ENCODE measurements around the gene MYO10. TPM values are rescaled to one million over a fixed set of nuclear protein-coding genes. Genes with fewer than 3 reads are reported as not detected.

MYO10 gene
- total RNA-seq, 2 donors from 2014 or later = 24.7 to 77.0 TPM

DNA sequence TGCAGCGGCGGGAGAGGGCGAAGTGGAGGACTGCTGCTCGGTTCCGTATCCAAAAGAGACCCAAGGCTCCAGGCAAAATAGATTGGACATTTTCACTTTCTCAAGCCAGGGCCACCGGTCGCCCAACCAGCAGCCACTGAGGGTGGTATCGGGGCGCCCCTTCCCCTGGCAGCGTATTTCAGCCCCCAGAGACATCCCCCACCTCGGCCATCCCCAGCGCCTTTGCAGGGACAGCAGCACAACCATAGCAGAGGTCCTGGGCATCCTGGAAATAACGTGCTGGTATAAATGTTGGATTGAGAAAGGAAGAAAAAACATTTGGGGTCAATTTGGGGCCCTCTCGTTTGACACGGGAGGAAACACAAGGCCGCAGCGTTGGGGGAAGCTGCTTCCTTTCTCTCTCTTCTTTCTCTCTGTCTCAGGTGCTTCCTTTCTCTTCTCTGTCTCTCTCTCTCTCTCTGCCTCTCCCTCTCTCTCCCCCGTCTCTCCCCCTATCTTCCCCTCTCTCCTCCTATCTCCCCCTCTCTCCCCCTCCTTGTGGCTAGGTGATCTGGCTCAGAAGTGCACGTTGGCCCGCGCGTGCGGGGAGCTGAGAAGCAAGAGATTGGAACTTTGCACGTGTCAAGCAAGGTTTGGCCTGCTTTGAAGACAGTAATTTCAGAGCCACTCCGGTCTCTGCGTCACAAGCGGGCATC lies 318.7 kb downstream of the MYO10 start:
- H3K27ac ChIP-seq = peak overlapping the region; percentile 70 to 71
- H3K36me3 ChIP-seq = no peaks in the 10 kb centered on the region
- H3K9me3 ChIP-seq = no peaks in the 10 kb centered on the region
- intact Hi-C loops (cut with DNase I) = no loop called here
- TF ChIP-seq POLR2A (IDR thresholded peaks at IDR 0.05) = no peak
- no peak for TF ChIP-seq POLR2AphosphoS5 (IDR thresholded peaks at IDR 0.05)
- TF ChIP-seq, protein P1, sequence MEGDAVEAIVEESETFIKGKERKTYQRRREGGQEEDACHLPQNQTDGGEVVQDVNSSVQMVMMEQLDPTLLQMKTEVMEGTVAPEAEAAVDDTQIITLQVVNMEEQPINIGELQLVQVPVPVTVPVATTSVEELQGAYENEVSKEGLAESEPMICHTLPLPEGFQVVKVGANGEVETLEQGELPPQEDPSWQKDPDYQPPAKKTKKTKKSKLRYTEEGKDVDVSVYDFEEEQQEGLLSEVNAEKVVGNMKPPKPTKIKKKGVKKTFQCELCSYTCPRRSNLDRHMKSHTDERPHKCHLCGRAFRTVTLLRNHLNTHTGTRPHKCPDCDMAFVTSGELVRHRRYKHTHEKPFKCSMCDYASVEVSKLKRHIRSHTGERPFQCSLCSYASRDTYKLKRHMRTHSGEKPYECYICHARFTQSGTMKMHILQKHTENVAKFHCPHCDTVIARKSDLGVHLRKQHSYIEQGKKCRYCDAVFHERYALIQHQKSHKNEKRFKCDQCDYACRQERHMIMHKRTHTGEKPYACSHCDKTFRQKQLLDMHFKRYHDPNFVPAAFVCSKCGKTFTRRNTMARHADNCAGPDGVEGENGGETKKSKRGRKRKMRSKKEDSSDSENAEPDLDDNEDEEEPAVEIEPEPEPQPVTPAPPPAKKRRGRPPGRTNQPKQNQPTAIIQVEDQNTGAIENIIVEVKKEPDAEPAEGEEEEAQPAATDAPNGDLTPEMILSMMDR (IDR thresholded peaks at IDR 0.05) = no peak
- H3K27me3 ChIP-seq (replicated peaks; ENCODE audit: insufficient read depth) = no peaks in the 10 kb centered on the region
- 28% methylated on average over 27 of the region's 27 CpGs for WGBS
- DNase-seq (ENCODE audit: low spot score) = peak; percentile 18
- H3K4me3 ChIP-seq = peak overlapping the region; percentile 71 to 77
- no peaks in the 10 kb centered on the region for H3K4me1 ChIP-seq (replicated peaks)

- Histone ChIP-seq H3K27ac (peak within 1 kb of the TSS; percentile 70 to 71), H3K4me3 (peak within 1 kb of the TSS; percentile 71 to 77), H3K36me3 (no peaks in the 10 kb centered on the region), H3K9me3 (no peaks in the 10 kb centered on the region), H3K4me1 (replicated peaks) (no peaks in the 10 kb centered on the region), H3K27me3 (replicated peaks; ENCODE audit: insufficient read depth) (no peaks in the 10 kb centered on the region)
- TF ChIP-seq POLR2AphosphoS5 (IDR thresholded peaks at IDR 0.05) (no peak), POLR2A (IDR thresholded peaks at IDR 0.05) (no peak)
- TF ChIP-seq, protein P1 (IDR thresholded peaks at IDR 0.05) = no peak
- WGBS = under 1% methylated on average over 49 of the region's 86 CpGs
- intact Hi-C loops (cut with DNase I) = no loop called here
- peak; percentile 71 for DNase-seq (ENCODE audit: low spot score)
These were observed 319.4 kb downstream of the MYO10 start, which contains the start of gene RETREG1 for GRCh38 chr5:16616536-16617273. RETREG1 (minus strand) TSS chr5:16616997; CDS start chr5:16616971, 26 bp downstream.

- Histone ChIP-seq H3K4me3 (peak overlapping the region; percentile 71 to 77), H3K27ac (peak overlapping the region; percentile 70 to 71), H3K27me3 (replicated peaks; ENCODE audit: insufficient read depth) (no peaks in the 10 kb centered on the region), H3K36me3 (no peaks in the 10 kb centered on the region), H3K4me1 (replicated peaks) (no peaks in the 10 kb centered on the region), H3K9me3 (no peaks in the 10 kb centered on the region)
- intact Hi-C loops (cut with DNase I) = no loop called here
- no peak for DNase-seq (ENCODE audit: low spot score)
- peak; percentile 17 for TF ChIP-seq POLR2AphosphoS5 (IDR thresholded peaks at IDR 0.05)
- no peak for TF ChIP-seq POLR2A (IDR thresholded peaks at IDR 0.05)
- WGBS = 13% methylated on average over 31 of the region's 31 CpGs
These were observed 320.1 kb downstream of the MYO10 start for GRCh38 chr5:16615741-16616535.

GRCh38 chr5:16612007-16612406 lies 324.1 kb downstream of the MYO10 start:
- no peak overlapping the region for H3K27ac ChIP-seq
- DNase-seq (ENCODE audit: low spot score) = no peak
- intact Hi-C loops (cut with DNase I) = no loop called here
- no peak overlapping the region for H3K4me3 ChIP-seq
- TF ChIP-seq POLR2AphosphoS5 (IDR thresholded peaks at IDR 0.05) (no peak), POLR2A (IDR thresholded peaks at IDR 0.05) (no peak)
- TF ChIP-seq, protein P1 (IDR thresholded peaks at IDR 0.05) = no peak
- 97% methylated on average over 2 of the region's 2 CpGs for WGBS
- H3K36me3 ChIP-seq = no peaks in the 10 kb centered on the region
- H3K9me3 ChIP-seq = no peaks in the 10 kb centered on the region
- no peaks in the 10 kb centered on the region for H3K27me3 ChIP-seq (replicated peaks; ENCODE audit: insufficient read depth)
- H3K4me1 ChIP-seq (replicated peaks) = no peaks in the 10 kb centered on the region

Small RNA genes lying within 50 kb of the gene (small RNA-seq; reads per million reads assigned to genes)
- gene RF00019 (0 reads per million in 2 donors), gene RNA5SP179 (0 reads per million in 2 donors), gene RNU6-660P (0 reads per million in 2 donors)
